Measurements from ENCODE around the gene PSTPIP2.

- no peak for TF ChIP-seq CTCF (IDR thresholded peaks at IDR 0.05; ENCODE audit: insufficient read depth, low read length)
- TF ChIP-seq POLR2AphosphoS5 (IDR thresholded peaks at IDR 0.05; ENCODE audit: low read depth) = no peak
- no peak for TF ChIP-seq REST (IDR thresholded peaks at IDR 0.05; ENCODE audit: insufficient replicate concordance, low read depth)
These were observed 37.8 kb downstream of the PSTPIP2 start for GRCh38 chr18:46034230-46034629.

Data from HL-60 (cell line).